DND-41 (cell line): ENCODE measurements around the gene KRTAP24-1.

Experiments
- EZH2 ChIP-seq: IDR thresholded peaks from 3 replicates; pipeline ENCODE4 v1.6.1; 2012; ENCODE audit warnings: borderline replicate concordance, low read depth, mild to moderate bottlenecking, moderate library complexity, low read length, inconsistent platforms; ENCODE audit not compliant: severe bottlenecking
- TF ChIP-seq, protein P1 (sequence below): IDR thresholded peaks from 2 replicates; pipeline ENCODE4 v1.5.1; 2012; ENCODE audit warnings: borderline replicate concordance, low read length, moderate library complexity, mild to moderate bottlenecking; ENCODE audit not compliant: poor library complexity, severe bottlenecking; ENCODE audit errors: extremely low read depth

DNA sequence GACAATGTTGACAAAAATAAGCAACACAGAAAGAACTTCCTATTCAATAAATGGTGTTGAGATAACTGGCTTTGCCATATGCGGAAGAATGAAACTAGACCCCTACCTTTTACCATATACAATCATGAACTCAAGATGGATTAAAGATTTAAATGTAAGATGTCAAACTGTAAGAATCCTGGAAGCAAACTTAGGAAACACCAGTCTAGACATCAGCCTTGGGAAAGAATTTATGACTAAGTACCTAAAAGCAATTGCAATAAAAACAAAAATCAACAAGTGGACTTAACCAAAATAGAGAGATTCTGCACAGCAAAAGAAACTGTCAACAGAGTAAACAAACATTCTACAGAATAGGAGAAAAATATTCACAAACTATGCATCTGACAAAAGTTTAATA is 50.7 kb downstream of the KRTAP24-1 start:
- TF ChIP-seq, protein P1, sequence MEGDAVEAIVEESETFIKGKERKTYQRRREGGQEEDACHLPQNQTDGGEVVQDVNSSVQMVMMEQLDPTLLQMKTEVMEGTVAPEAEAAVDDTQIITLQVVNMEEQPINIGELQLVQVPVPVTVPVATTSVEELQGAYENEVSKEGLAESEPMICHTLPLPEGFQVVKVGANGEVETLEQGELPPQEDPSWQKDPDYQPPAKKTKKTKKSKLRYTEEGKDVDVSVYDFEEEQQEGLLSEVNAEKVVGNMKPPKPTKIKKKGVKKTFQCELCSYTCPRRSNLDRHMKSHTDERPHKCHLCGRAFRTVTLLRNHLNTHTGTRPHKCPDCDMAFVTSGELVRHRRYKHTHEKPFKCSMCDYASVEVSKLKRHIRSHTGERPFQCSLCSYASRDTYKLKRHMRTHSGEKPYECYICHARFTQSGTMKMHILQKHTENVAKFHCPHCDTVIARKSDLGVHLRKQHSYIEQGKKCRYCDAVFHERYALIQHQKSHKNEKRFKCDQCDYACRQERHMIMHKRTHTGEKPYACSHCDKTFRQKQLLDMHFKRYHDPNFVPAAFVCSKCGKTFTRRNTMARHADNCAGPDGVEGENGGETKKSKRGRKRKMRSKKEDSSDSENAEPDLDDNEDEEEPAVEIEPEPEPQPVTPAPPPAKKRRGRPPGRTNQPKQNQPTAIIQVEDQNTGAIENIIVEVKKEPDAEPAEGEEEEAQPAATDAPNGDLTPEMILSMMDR, result no peak
- TF ChIP-seq EZH2, result no peak
